SK-N-SH treated with all-trans-retinoic acid at 6 μM for 48 hours (cell line): ENCODE data around the gene DCLRE1C.
"Not testable (repeated sequence)": the region's sequence is repeated elsewhere in the genome, so short reads cannot be mapped to it uniquely, and the experiment has no call there.

Source experiments
- ATAC-seq: fragments of 200-7000 bp; cut with Tn5 transposase; 3 replicates; pipeline ENCODE4 v1.9.1; 2020; ENCODE audit warnings: mild to moderate bottlenecking, moderate library complexity
- ARNTL ChIP-seq: fragments of 450-650 bp; formaldehyde crosslinking; IDR thresholded peaks from 2 replicates; pipeline ENCODE4 v1.5.0; 2020; ENCODE audit warnings: low read depth, mild to moderate bottlenecking, moderate library complexity, borderline replicate concordance
- BACH2 ChIP-seq: fragments of 250-450 bp; sonication (Bioruptor Pico); IDR thresholded peaks from 2 replicates; pipeline ENCODE4 v1.9.0; 2021; ENCODE audit warnings: mild to moderate bottlenecking, borderline replicate concordance
- CSDC2 ChIP-seq: fragments of 250-450 bp; sonication (Bioruptor Pico); IDR thresholded peaks from 2 replicates; pipeline ENCODE4 v1.5.0; 2020; ENCODE audit warnings: mild to moderate bottlenecking, moderate library complexity
- ESRRG ChIP-seq: fragments of 250-450 bp; sonication (Bioruptor Pico); IDR thresholded peaks from 2 replicates; pipeline ENCODE4 v1.6.1; 2021; ENCODE audit warnings: mild to moderate bottlenecking
- GLIS3 ChIP-seq: fragments of 250-450 bp; sonication (Bioruptor Pico); IDR thresholded peaks from 2 replicates; pipeline ENCODE4 v1.5.0; 2020; ENCODE audit warnings: mild to moderate bottlenecking, moderate library complexity
- OSR1 ChIP-seq: fragments of 250-450 bp; sonication (Bioruptor Pico); IDR thresholded peaks from 2 replicates; pipeline ENCODE4 v1.8.0; 2022; ENCODE audit warnings: moderate library complexity, mild to moderate bottlenecking, inconsistent platforms
- PPARA ChIP-seq: fragments of 250-450 bp; sonication (Bioruptor Pico); IDR thresholded peaks from 2 replicates; pipeline ENCODE4 v1.5.0; 2020; ENCODE audit warnings: mild to moderate bottlenecking, borderline replicate concordance
- RARB ChIP-seq: fragments of 250-450 bp; sonication (Bioruptor Pico); IDR thresholded peaks from 2 replicates; pipeline ENCODE4 v1.8.0; 2021; ENCODE audit warnings: mild to moderate bottlenecking, moderate library complexity
- SNAI2 ChIP-seq: fragments of 250-450 bp; sonication (Bioruptor Pico); IDR thresholded peaks from 2 replicates; pipeline ENCODE4 v1.5.0; 2020; ENCODE audit warnings: mild to moderate bottlenecking, moderate library complexity
- TCF4 ChIP-seq: fragments of 250-450 bp; sonication (Bioruptor Pico); IDR thresholded peaks from 2 replicates; pipeline ENCODE4 v1.8.0; 2021; ENCODE audit warnings: mild to moderate bottlenecking, moderate library complexity, borderline replicate concordance
- TOX ChIP-seq: fragments of 250-450 bp; sonication (Bioruptor Pico); IDR thresholded peaks from 2 replicates; pipeline ENCODE4 v1.8.0; 2021; ENCODE audit warnings: mild to moderate bottlenecking, moderate library complexity, borderline replicate concordance
- ZC3H10 ChIP-seq: fragments of 250-450 bp; sonication (Bioruptor Pico); IDR thresholded peaks from 2 replicates; pipeline ENCODE4 v1.5.1; 2021; ENCODE audit warnings: mild to moderate bottlenecking, moderate library complexity
- ZFP3 ChIP-seq: fragments of 250-450 bp; sonication (Bioruptor Pico); IDR thresholded peaks from 2 replicates; pipeline ENCODE4 v1.5.0; 2020; ENCODE audit warnings: mild to moderate bottlenecking, moderate library complexity
- ZFP30 ChIP-seq: fragments of 450-650 bp; formaldehyde crosslinking; IDR thresholded peaks from 2 replicates; pipeline ENCODE4 v1.5.0; 2022; ENCODE audit warnings: mild to moderate bottlenecking, moderate library complexity
- ZNF565 ChIP-seq: fragments of 450-650 bp; formaldehyde crosslinking; conservative IDR thresholded peaks from 2 replicates; pipeline ENCODE4 v1.5.0; 2020; ENCODE audit warnings: low read depth, mild to moderate bottlenecking, moderate library complexity
- ZNF70 ChIP-seq: fragments of 450-650 bp; formaldehyde crosslinking; IDR thresholded peaks from 2 replicates; pipeline ENCODE4 v1.5.0; 2020; ENCODE audit warnings: mild to moderate bottlenecking, moderate library complexity
- ZNF8 ChIP-seq: fragments of 450-650 bp; formaldehyde crosslinking; IDR thresholded peaks from 2 replicates; pipeline ENCODE4 v1.5.0; 2020; ENCODE audit warnings: mild to moderate bottlenecking, moderate library complexity
- TF ChIP-seq, protein P1 (sequence below): fragments of 250-450 bp; sonication (Bioruptor Pico); IDR thresholded peaks from 2 replicates; pipeline ENCODE4 v1.8.0; 2021; ENCODE audit warnings: low read depth, mild to moderate bottlenecking, moderate library complexity, borderline replicate concordance
- TF ChIP-seq, protein P2 (sequence below): fragments of 250-450 bp; sonication (Bioruptor Pico); IDR thresholded peaks from 2 replicates; pipeline ENCODE4 v1.8.0; 2020; ENCODE audit warnings: mild to moderate bottlenecking, moderate library complexity, borderline replicate concordance
- TF ChIP-seq, protein P3 (sequence below): fragments of 250-450 bp; sonication (Bioruptor Pico); IDR thresholded peaks from 2 replicates; pipeline ENCODE4 v1.5.0; 2020; ENCODE audit warnings: mild to moderate bottlenecking, moderate library complexity
- TF ChIP-seq, protein P4 (sequence below): fragments of 250-450 bp; sonication (Bioruptor Pico); IDR thresholded peaks from 2 replicates; pipeline ENCODE4 v1.5.1; 2021; ENCODE audit warnings: mild to moderate bottlenecking, moderate library complexity

The DCLRE1C gene

DNA sequence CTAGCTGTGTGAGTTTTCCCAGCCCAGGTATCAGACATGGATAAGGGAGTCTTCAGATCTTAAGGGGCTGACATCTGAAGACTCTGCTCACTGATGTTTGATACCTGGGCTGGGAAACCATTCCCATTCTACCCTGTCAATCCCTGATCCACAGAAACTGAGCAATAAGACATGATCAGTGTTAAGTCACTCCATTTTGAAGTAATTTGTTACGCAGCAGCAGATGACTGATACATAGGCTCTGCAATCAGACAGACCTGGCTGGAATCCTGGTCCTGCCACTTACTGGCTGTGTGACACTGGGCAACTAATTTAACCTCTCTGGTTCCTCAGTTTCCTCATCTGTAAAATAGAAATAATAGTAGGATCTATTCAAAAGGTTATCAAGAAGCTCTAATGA lies 6.6 kb downstream of the DCLRE1C start:
- no peak for TF ChIP-seq GLIS3 (CRISPR knock-in tag)
- no peak for TF ChIP-seq ESRRG (CRISPR knock-in tag)
- TF ChIP-seq CSDC2 (CRISPR knock-in tag), result no peak
- no peak for TF ChIP-seq ZC3H10 (CRISPR knock-in tag)
- no peak for TF ChIP-seq BACH2 (CRISPR knock-in tag)
- no peak for TF ChIP-seq ZFP3 (CRISPR knock-in tag)
- TF ChIP-seq, protein P1, sequence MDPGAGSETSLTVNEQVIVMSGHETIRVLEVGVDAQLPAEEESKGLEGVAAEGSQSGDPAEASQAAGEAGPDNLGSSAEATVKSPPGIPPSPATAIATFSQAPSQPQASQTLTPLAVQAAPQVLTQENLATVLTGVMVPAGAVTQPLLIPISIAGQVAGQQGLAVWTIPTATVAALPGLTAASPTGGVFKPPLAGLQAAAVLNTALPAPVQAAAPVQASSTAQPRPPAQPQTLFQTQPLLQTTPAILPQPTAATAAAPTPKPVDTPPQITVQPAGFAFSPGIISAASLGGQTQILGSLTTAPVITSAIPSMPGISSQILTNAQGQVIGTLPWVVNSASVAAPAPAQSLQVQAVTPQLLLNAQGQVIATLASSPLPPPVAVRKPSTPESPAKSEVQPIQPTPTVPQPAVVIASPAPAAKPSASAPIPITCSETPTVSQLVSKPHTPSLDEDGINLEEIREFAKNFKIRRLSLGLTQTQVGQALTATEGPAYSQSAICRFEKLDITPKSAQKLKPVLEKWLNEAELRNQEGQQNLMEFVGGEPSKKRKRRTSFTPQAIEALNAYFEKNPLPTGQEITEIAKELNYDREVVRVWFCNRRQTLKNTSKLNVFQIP (CRISPR knock-in tag), result no peak
- no peak for TF ChIP-seq PPARA (CRISPR knock-in tag)
- no peak for TF ChIP-seq ZFP30 (CRISPR knock-in tag)
- no peak for TF ChIP-seq OSR1 (CRISPR knock-in tag)
- TF ChIP-seq ZNF70 (CRISPR knock-in tag), result no peak
- no peak for ATAC-seq

DNA sequence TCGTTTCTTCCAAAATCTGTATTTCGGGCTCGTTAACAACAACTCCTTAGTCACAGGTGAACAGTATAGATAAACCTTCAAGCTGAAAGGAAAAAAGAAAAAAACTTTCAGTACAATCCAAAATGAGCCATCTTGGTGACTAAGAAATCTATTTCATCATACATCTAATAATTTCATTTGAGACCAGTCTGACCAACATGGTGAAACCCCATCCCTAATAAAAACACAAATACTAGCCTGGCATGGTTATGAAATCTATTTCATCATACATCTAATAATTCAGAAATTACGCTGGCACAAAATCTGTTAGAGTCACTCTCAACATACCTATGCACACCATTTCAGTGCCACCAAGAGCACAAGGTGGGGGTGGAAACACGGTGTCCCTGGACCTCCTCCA lies 8.8 kb downstream of the DCLRE1C start:
- TF ChIP-seq SNAI2 (CRISPR knock-in tag), result no peak
- TF ChIP-seq ZNF8 (CRISPR knock-in tag), result no peak
- no peak for TF ChIP-seq ZNF565 (CRISPR knock-in tag)
- TF ChIP-seq, protein P2, sequence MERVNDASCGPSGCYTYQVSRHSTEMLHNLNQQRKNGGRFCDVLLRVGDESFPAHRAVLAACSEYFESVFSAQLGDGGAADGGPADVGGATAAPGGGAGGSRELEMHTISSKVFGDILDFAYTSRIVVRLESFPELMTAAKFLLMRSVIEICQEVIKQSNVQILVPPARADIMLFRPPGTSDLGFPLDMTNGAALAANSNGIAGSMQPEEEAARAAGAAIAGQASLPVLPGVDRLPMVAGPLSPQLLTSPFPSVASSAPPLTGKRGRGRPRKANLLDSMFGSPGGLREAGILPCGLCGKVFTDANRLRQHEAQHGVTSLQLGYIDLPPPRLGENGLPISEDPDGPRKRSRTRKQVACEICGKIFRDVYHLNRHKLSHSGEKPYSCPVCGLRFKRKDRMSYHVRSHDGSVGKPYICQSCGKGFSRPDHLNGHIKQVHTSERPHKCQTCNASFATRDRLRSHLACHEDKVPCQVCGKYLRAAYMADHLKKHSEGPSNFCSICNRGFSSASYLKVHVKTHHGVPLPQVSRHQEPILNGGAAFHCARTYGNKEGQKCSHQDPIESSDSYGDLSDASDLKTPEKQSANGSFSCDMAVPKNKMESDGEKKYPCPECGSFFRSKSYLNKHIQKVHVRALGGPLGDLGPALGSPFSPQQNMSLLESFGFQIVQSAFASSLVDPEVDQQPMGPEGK (CRISPR knock-in tag), result no peak
- TF ChIP-seq TCF4 (CRISPR knock-in tag), result no peak
- TF ChIP-seq, protein P3, sequence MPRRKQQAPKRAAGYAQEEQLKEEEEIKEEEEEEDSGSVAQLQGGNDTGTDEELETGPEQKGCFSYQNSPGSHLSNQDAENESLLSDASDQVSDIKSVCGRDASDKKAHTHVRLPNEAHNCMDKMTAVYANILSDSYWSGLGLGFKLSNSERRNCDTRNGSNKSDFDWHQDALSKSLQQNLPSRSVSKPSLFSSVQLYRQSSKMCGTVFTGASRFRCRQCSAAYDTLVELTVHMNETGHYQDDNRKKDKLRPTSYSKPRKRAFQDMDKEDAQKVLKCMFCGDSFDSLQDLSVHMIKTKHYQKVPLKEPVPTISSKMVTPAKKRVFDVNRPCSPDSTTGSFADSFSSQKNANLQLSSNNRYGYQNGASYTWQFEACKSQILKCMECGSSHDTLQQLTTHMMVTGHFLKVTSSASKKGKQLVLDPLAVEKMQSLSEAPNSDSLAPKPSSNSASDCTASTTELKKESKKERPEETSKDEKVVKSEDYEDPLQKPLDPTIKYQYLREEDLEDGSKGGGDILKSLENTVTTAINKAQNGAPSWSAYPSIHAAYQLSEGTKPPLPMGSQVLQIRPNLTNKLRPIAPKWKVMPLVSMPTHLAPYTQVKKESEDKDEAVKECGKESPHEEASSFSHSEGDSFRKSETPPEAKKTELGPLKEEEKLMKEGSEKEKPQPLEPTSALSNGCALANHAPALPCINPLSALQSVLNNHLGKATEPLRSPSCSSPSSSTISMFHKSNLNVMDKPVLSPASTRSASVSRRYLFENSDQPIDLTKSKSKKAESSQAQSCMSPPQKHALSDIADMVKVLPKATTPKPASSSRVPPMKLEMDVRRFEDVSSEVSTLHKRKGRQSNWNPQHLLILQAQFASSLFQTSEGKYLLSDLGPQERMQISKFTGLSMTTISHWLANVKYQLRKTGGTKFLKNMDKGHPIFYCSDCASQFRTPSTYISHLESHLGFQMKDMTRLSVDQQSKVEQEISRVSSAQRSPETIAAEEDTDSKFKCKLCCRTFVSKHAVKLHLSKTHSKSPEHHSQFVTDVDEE (CRISPR knock-in tag), result no peak
- no peak for TF ChIP-seq ARNTL (CRISPR knock-in tag)
- TF ChIP-seq PPARA (CRISPR knock-in tag), result no peak
- no peak for TF ChIP-seq ESRRG (CRISPR knock-in tag)
- TF ChIP-seq ZNF70 (CRISPR knock-in tag), result no peak
- TF ChIP-seq ZC3H10 (CRISPR knock-in tag), result no peak
- TF ChIP-seq, protein P1 (CRISPR knock-in tag), result no peak
- TF ChIP-seq ZFP30 (CRISPR knock-in tag), result no peak
- no peak for TF ChIP-seq RARB
- no peak for TF ChIP-seq BACH2 (CRISPR knock-in tag)
- TF ChIP-seq TOX (CRISPR knock-in tag), result no peak
- TF ChIP-seq OSR1 (CRISPR knock-in tag), result no peak
- TF ChIP-seq, protein P4, sequence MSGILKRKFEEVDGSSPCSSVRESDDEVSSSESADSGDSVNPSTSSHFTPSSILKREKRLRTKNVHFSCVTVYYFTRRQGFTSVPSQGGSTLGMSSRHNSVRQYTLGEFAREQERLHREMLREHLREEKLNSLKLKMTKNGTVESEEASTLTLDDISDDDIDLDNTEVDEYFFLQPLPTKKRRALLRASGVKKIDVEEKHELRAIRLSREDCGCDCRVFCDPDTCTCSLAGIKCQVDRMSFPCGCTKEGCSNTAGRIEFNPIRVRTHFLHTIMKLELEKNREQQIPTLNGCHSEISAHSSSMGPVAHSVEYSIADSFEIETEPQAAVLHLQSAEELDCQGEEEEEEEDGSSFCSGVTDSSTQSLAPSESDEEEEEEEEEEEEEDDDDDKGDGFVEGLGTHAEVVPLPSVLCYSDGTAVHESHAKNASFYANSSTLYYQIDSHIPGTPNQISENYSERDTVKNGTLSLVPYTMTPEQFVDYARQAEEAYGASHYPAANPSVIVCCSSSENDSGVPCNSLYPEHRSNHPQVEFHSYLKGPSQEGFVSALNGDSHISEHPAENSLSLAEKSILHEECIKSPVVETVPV (CRISPR knock-in tag), result no peak
- no peak for ATAC-seq

DNA sequence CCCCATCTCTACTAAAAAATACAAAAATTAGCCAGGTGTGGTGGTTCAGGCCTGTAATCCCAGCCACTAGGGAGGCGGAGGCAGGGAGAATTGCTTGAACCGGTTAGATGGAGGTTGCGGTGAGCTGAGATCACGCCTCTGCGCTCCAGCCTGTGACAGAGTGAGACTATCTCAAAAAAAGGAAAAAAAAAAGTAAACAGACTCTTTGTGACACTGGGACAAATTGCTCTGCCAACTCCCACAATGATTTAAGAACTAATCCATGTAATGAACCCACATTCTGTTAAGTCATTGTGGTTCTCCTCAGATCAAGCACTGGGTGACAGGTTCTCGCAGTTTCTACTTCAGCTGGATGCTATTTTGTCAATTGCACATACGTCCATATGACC lies 11.0 kb downstream of the DCLRE1C start:
- ATAC-seq, result not testable (repeated sequence)

DNA sequence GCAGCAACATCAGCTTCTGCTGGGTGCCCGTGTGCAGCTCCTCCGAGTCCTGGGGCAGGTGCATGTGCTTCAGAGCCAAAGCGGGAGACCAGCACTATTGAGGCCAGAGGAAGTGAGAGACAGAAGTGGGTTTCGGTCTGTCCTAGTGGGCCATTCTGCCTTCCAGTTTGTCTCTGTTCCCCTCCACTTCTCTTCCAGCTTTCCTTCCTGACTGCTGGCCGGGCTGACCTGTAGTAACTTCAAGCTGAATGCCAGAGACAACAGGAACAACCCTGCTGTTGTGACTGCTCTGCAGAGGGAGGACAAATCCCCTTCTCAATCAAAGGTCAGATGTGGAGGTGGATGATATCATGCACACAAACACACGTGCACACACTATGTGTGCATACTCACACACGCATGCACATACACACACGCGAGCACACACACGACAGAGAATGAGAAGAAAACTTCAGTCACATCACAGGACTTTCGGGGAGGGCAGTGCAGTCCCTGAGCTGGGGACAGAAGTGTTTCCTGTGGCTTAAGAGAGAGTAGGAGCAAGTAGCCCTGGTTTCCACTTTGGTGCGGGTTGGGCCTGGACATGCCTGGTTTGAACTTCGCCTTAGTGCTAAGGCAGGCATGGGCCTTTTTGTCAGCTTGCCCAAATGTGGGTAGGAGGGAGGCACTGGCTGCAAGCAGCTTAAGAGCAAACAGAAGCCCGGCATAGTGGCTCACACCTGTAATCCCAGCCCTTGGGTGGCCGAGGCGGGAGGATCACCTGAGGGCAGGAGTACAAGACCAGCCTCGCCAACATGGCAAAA lies 11.5 kb downstream of the DCLRE1C start:
- not testable (repeated sequence) for ATAC-seq

DNA sequence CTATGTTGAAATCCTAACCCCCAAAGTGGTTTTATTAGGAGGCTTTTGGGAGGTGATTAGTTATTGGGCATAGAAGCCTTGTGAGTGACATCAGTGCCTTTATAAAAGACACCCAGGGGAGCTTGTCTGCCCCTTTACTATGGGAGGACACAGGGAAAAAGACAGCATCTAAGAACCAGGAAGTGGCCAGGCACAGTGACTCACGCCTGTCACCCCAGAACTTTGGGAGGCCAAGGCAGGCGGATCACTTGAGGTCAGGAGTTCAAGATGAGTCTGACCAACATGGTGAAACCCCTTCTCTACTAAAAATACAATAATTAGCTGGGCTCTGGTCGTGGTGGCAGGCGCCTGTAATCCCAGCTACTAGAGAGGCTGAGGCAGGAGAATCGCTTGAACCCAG lies 14.9 kb downstream of the DCLRE1C start:
- ATAC-seq, result not testable (repeated sequence)
